ENCODE measurements around the gene LHX8.
"Not testable (repeated sequence)": the region's sequence is repeated elsewhere in the genome, so short reads cannot be mapped to it uniquely, and the experiment has no call there.

The LHX8 gene

GRCh38 chr1:75133750-75134646 is at the start of gene LHX8:
Gene LHX8, plus strand, starts transcription at chr1:75134388. Its CDS starts 2,227 bp downstream, at chr1:75136615.
- DNase-seq, result no peak

- DNase-seq, result no peak
Observed at GRCh38 chr1:75085931-75086330, 48.3 kb upstream of the LHX8 start.

- DNase-seq, result no peak
Observed at GRCh38 chr1:75087278-75087677, 46.9 kb upstream of the LHX8 start.

- DNase-seq, result no peak
Observed at GRCh38 chr1:75092141-75092540, 42.0 kb upstream of the LHX8 start.

- DNase-seq, result no peak
Observed at GRCh38 chr1:75097654-75098053, 36.5 kb upstream of the LHX8 start.

- DNase-seq, result no peak
Observed at GRCh38 chr1:75099581-75099980, 34.6 kb upstream of the LHX8 start.

GRCh38 chr1:75100481-75101092 is 33.6 kb upstream of the LHX8 start:
- no peak for DNase-seq

- not testable (repeated sequence) for DNase-seq
Observed at GRCh38 chr1:75112362-75112951, 21.7 kb upstream of the LHX8 start.

- DNase-seq, result no peak
Observed at GRCh38 chr1:75115654-75116053, 18.5 kb upstream of the LHX8 start.

- no peak for DNase-seq
Observed at GRCh38 chr1:75123756-75124155, 10.4 kb upstream of the LHX8 start.

GRCh38 chr1:75124510-75124909 is 9.7 kb upstream of the LHX8 start:
- no peak for DNase-seq

- no peak for DNase-seq
Observed at GRCh38 chr1:75125161-75125726, 8.9 kb upstream of the LHX8 start.

GRCh38 chr1:75126611-75127101 is 7.5 kb upstream of the LHX8 start:
- DNase-seq, result no peak

- DNase-seq, result no peak
Observed at GRCh38 chr1:75127916-75128717, 6.1 kb upstream of the LHX8 start.

GRCh38 chr1:75129660-75129982 is 4.6 kb upstream of the LHX8 start:
- DNase-seq, result no peak

- DNase-seq, result no peak
Observed at GRCh38 chr1:75129983-75130789, 4.0 kb upstream of the LHX8 start.

- no peak for DNase-seq
Observed at GRCh38 chr1:75130865-75131564, 3.2 kb upstream of the LHX8 start.

- DNase-seq, result no peak
Observed at GRCh38 chr1:75131565-75132241, 2.5 kb upstream of the LHX8 start.

- DNase-seq, result no peak
Observed at GRCh38 chr1:75132242-75132811, 1.9 kb upstream of the LHX8 start.
